Lung (tissue), 16 donors: ENCODE results near the gene CYBA. TPM values are rescaled to one million over a fixed set of nuclear protein-coding genes. Genes with fewer than 3 reads are reported as not detected.

Experiments used
- ATAC-seq: fragments of 200-7000 bp; cut with Tn5 transposase; one replicate; pipeline ENCODE4 v1.9.1; 2020; ENCODE audit warnings: moderate number of reproducible peaks; ENCODE audit not compliant: insufficient read depth, low FRiP score
- DNase-seq, 3 donors: peaks; one replicate each; pipeline ENCODE4 v3.0.0-alpha.2; 2013 to 2017
- H3K27ac ChIP-seq, 2 donors: one replicate each; pipeline ENCODE4 v1.5.1; 2013; ENCODE audit warnings: mild to moderate bottlenecking in 2 of 2, moderate library complexity in 2 of 2, control low read depth in 1 of 2, inconsistent platforms in 1 of 2, low read depth in 1 of 2, low read length in 1 of 2
- H3K27me3 ChIP-seq, 3 donors: one replicate each; pipeline ENCODE4 v1.5.1; 2013; ENCODE audit warnings: low read length in 2 of 3; ENCODE audit not compliant: control insufficient read depth in 3 of 3, insufficient read depth in 3 of 3
- H3K36me3 ChIP-seq, 4 donors: one replicate each; pipeline ENCODE4 v1.5.1; 2013; ENCODE audit warnings: low read length in 4 of 4, mild to moderate bottlenecking in 1 of 4, moderate library complexity in 1 of 4; ENCODE audit not compliant: control insufficient read depth in 4 of 4, insufficient read depth in 4 of 4
- H3K4me1 ChIP-seq, 5 donors: one replicate each; pipeline ENCODE4 v1.5.1; 2013; ENCODE audit warnings: low read length in 5 of 5, mild to moderate bottlenecking in 2 of 5, moderate library complexity in 1 of 5; ENCODE audit not compliant: control insufficient read depth in 5 of 5, insufficient read depth in 5 of 5
- H3K4me3 ChIP-seq: one replicate; pipeline ENCODE4 v1.5.1; 2013; ENCODE audit warnings: mild to moderate bottlenecking, control low read depth, moderate library complexity
- H3K9ac ChIP-seq, 2 donors: one replicate each; pipeline ENCODE4 v1.5.1; 2013; ENCODE audit warnings: low read length in 2 of 2, control low read depth in 1 of 2; ENCODE audit not compliant: insufficient read depth in 1 of 2
- H3K9me3 ChIP-seq, 4 donors: one replicate each; pipeline ENCODE4 v1.5.1; 2013; ENCODE audit warnings: low read length in 3 of 4, mild to moderate bottlenecking in 1 of 4, moderate library complexity in 1 of 4; ENCODE audit not compliant: control insufficient read depth in 4 of 4, insufficient read depth in 3 of 4
- CTCF ChIP-seq: IDR thresholded peaks from 2 replicates; pipeline ENCODE4 v1.5.1; 2012; ENCODE audit warnings: mild to moderate bottlenecking; ENCODE audit errors: control extremely low read depth, extremely low read depth
- WGBS, 2 donors: extraction: QIAGEN DNeasy Blood & Tissue Kit; methylation state at CpG; one replicate each; pipeline ENCODE4 v1.1.7; 2013; 5-methylcytosine and 5-hydroxymethylcytosine counted together
- long read RNA-seq, 5 donors: transcript quantifications; one replicate each; lab custom pipeline, GENCODE V29; 2026
- polyA plus RNA-seq, 2 donors: library from polyadenylated mRNA; stranded (reverse); fragments of 200-250 nt; gene quantifications; one replicate each; pipeline ENCODE4 v1.2.1, GENCODE V29; 2013
- total RNA-seq, 2 donors: library from RNA; depleted of rRNA in 1 of 2; stranded (reverse); fragments of >200 nt in 1 of 2; gene quantifications; one replicate each; pipeline ENCODE4 v1.2.1, GENCODE V29; 2014 to 2021
- donor health status: control.
- donor health status: control.
- donor health status: Bipolar disorder and iron deficiency.
- donor health status: healthy.
- donor health status: DM: yes; HTN: yes; CAD: no.

CYBA gene
- 100 to 1,000 TPM; 113 to 404 TPM for total RNA-seq
- polyA plus RNA-seq, result 100 to 1,000 TPM; 294 to 879 TPM
- long read RNA-seq, donor 1, transcript CYBA-201 (6 exons, 797 nt), result major isoform, 87 of 100 reads
- long read RNA-seq, donor 1, partial matches to known transcripts, result 10 of 100 reads
- long read RNA-seq, donor 1, other reads (novel, unspliced or antisense), result 0 of 100 reads
- long read RNA-seq, donor 2, transcript CYBA-201 (6 exons, 797 nt), result major isoform, 53 of 67 reads
- long read RNA-seq, donor 2, partial matches to known transcripts, result 12 of 67 reads
- long read RNA-seq, donor 2, other reads (novel, unspliced or antisense), result 0 of 67 reads
- long read RNA-seq, donor 3, transcript CYBA-204 (4 exons, 1,052 nt), result minor isoform, 5 of 68 reads
- long read RNA-seq, donor 3, transcript CYBA-201 (6 exons, 797 nt), result major isoform, 49 of 68 reads
- long read RNA-seq, donor 3, partial matches to known transcripts, result 11 of 68 reads
- long read RNA-seq, donor 3, other reads (novel, unspliced or antisense), result 0 of 68 reads
- long read RNA-seq, donor 4, transcript CYBA-201 (6 exons, 797 nt), result major isoform, 36 of 50 reads
- long read RNA-seq, donor 4, partial matches to known transcripts, result 11 of 50 reads
- long read RNA-seq, donor 4, other reads (novel, unspliced or antisense), result 0 of 50 reads
- long read RNA-seq, donor 5, transcript CYBA-201 (6 exons, 797 nt), result major isoform, 123 of 141 reads
- long read RNA-seq, donor 5, partial matches to known transcripts, result 13 of 141 reads
- long read RNA-seq, donor 5, other reads (novel, unspliced or antisense), result 0 of 141 reads

- Histone ChIP-seq H3K4me3 (peak within 1 kb of the TSS; percentile 55), H3K9ac (peak within 1 kb of the TSS; percentile 55 to 61), H3K36me3 (peaks cover 0 to 40% (median 6%) of the 10 kb centered on the region in 4 donors), H3K27me3 (no peaks in the 10 kb centered on the region), H3K27ac (peak within 1 kb of the TSS; percentile 17 to 87), H3K9me3 (no peaks in the 10 kb centered on the region), H3K4me1 (peaks cover 0 to 14% (median 6%) of the 10 kb centered on the region in 5 donors)
- ATAC-seq (peak; percentile 81), DNase-seq (peak; percentile 54 to 69 (median 61))
- WGBS, 2 donors, result 0 to 1% methylated on average over 28 to 41 of the region's 41 CpGs
- no peak for TF ChIP-seq CTCF
These were observed at the start of gene CYBA for GRCh38 chr16:88650749-88651275. CYBA (minus strand) TSS chr16:88651053; CDS start chr16:88651013, 40 bp downstream.

- H3K27ac ChIP-seq, result peak overlapping the region in 1 of 2 donors; percentile 82
- no peak overlapping the region for H3K9ac ChIP-seq
- ATAC-seq, result no peak
- no peak for TF ChIP-seq CTCF
- H3K9me3 ChIP-seq, result no peaks in the 10 kb centered on the region
- 36 to 56% methylated on average over 14 of the region's 14 CpGs for WGBS, 2 donors
- H3K36me3 ChIP-seq, result peaks cover 0 to 41% (median 4%) of the 10 kb centered on the region in 4 donors
- H3K27me3 ChIP-seq, result no peaks in the 10 kb centered on the region
- H3K4me1 ChIP-seq, result peaks cover 0 to 31% (median 4%) of the 10 kb centered on the region in 5 donors
- H3K4me3 ChIP-seq, result no peak overlapping the region
- DNase-seq, result no peak
These were observed 49.4 kb upstream of the CYBA start for GRCh38 chr16:88700322-88700635.

- H3K9ac ChIP-seq, result no peak overlapping the region
- 85 to 95% methylated on average over 16 of the region's 16 CpGs for WGBS, 2 donors
- H3K4me3 ChIP-seq, result no peak overlapping the region
- DNase-seq, result no peak
- no peaks in the 10 kb centered on the region for H3K27me3 ChIP-seq
- no peaks in the 10 kb centered on the region for H3K9me3 ChIP-seq
- peaks cover 0 to 41% (median 4%) of the 10 kb centered on the region in 4 donors for H3K36me3 ChIP-seq
- TF ChIP-seq CTCF, result no peak
- no peak for ATAC-seq
- peak overlapping the region in 1 of 2 donors; percentile 42 for H3K27ac ChIP-seq
- peaks cover 0 to 24% (median 0%) of the 10 kb centered on the region in 5 donors for H3K4me1 ChIP-seq
These were observed 48.3 kb upstream of the CYBA start for GRCh38 chr16:88699180-88699579.
